ENCODE measurements around the gene ATXN7L2.

ATXN7L2 gene

DNA sequence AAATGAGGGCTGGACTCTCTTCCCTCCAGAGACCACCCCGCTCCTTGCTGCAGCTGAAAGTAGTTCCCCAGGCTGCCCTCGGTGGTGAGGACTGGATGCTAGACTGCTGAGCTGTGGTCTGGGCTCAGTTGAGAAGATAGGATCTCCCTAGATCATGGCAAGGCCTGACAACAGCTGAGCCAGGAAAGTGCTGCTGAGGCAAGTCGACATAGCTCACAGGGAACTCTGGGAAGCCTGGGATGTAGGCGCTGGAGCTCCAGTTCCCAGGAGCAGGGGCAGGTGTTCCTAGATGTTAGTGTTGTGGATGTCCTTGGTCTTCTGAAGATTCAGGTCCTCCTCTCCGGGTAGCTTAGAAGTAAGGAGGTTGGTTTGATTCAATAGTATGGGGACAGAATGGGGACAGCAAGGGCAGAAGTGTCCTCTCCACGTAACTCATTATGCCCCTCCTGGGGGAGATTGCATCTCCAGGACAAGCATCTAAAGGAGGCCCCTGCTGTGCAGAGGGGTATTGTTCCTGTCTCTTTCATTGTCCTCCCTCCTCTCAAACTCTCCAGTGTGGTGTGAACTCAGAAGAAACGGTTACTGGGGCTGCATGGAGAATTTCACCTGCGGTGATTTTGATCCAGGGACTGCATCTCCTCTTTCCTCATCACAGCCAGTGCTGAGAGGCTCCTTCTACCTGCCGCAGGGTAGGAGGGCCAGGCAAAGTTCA is 13.9 kb downstream of the ATXN7L2 start:
- Histone ChIP-seq H4K20me1 (peaks cover 9 to 84% (median 72%) of the 10 kb centered on the region in 11 experiments; a peak in 20 of 22 replicates), H3K27ac (peak overlapping the region in 1 of 11 experiments; percentile 17; a peak in 1 of 22 replicates), H3K4me3 (no peak overlapping the region), H3K36me3 (peaks cover 30 to 66% (median 48%) of the 10 kb centered on the region in 11 experiments), H3K9me3 (replicated peaks in 1 of 11) (no peaks in the 10 kb centered on the region), H3K9ac (peak overlapping the region in 10 of 11 experiments; percentile 2 to 82 (median 30); a peak in 13 of 22 replicates), H3K4me2 (peak overlapping the region; percentile 11 to 93 (median 41); a peak in 21 of 22 replicates), H3K27me3 (no peaks in the 10 kb centered on the region), H3K4me1 (peaks cover 79 to 94% (median 89%) of the 10 kb centered on the region in 10 experiments)
- no peak for TF ChIP-seq Cebpa-rat (IDR thresholded peaks at IDR 0.05)

DNA sequence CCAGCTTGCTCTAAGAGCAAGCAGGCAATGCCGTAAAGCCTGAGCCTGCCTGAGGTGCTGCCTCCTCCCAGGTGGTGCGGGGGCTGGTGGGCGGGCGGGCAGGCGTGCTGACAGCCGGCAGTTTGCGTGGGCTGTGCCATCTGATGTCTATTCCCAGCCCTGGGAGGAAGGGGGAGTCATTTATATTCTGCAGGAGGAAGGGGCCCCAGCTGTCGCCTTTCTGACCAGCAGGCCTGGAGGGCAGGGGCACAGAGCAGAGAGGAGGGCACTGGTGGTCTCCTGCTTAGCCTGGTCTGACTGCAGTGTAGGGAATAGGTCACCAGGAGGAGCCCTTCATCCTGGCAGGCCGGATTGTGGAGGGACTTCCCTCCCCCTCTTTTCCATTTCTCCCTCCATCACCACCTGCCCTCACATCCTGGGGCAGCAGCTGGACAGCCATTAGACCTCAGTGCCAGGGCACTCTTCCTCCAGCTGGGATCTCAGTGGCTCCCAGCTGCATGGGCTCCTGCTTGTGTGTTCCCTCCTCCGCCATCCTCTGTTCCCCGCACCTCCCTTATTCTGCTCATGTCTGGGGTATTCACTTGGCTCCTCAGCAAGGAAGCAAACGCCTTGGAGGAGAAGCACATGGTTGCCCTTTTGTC is 14.6 kb downstream of the ATXN7L2 start:
- H3K9ac ChIP-seq: peak overlapping the region in 7 of 11 experiments; percentile 2 to 82 (median 33); a peak in 8 of 22 replicates
- no peak for TF ChIP-seq Cebpa-rat (IDR thresholded peaks at IDR 0.05)
- H3K4me2 ChIP-seq: peak overlapping the region; percentile 11 to 93 (median 41); a peak in 21 of 22 replicates
- no peaks in the 10 kb centered on the region for H3K27me3 ChIP-seq
- H4K20me1 ChIP-seq: peaks cover 9 to 79% (median 72%) of the 10 kb centered on the region in 11 experiments; a peak in 20 of 22 replicates
- H3K27ac ChIP-seq: no peak overlapping the region
- H3K4me3 ChIP-seq: no peak overlapping the region
- H3K36me3 ChIP-seq: peaks cover 30 to 59% (median 48%) of the 10 kb centered on the region in 11 experiments
- no peaks in the 10 kb centered on the region for H3K9me3 ChIP-seq (replicated peaks in 1 of 11)
- peaks cover 79 to 94% (median 89%) of the 10 kb centered on the region in 10 experiments for H3K4me1 ChIP-seq

DNA sequence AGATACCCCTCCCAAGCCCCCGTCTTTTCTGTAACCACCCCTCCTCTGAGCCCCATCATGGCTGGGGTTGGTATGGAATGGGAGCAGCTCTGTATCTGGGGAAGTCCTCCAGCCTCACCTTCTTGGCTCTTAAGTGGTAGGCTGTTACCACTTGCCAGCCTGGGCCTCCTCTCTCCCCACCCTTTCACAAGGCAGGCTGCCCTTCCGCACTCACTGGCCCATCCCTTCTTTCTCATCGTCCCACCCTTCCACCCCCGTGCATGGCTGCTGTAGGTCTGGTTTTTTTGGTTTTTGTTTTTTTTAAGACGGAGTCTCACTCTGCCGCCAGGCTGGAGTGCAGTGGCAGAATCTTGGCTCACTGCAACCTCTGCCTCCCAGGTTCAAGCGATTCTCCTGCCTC is 15.4 kb downstream of the ATXN7L2 start:
- H3K36me3 ChIP-seq: peaks cover 30 to 58% (median 48%) of the 10 kb centered on the region in 11 experiments
- peak overlapping the region in 1 of 11 experiments; percentile 7; a peak in 1 of 22 replicates for H3K27ac ChIP-seq
- no peaks in the 10 kb centered on the region for H3K9me3 ChIP-seq (replicated peaks in 1 of 11)
- H3K4me1 ChIP-seq: peaks cover 79 to 98% (median 89%) of the 10 kb centered on the region in 10 experiments
- peak overlapping the region in 2 of 11 experiments; percentile 13 to 32; a peak in 1 of 22 replicates for H3K9ac ChIP-seq
- no peak overlapping the region for H3K4me3 ChIP-seq
- no peak for TF ChIP-seq Cebpa-rat (IDR thresholded peaks at IDR 0.05)
- no peaks in the 10 kb centered on the region for H3K27me3 ChIP-seq
- H4K20me1 ChIP-seq: peaks cover 9 to 78% (median 72%) of the 10 kb centered on the region in 11 experiments; a peak in 20 of 22 replicates
- H3K4me2 ChIP-seq: peak overlapping the region; percentile 24 to 93 (median 78); a peak in 13 of 22 replicates

DNA sequence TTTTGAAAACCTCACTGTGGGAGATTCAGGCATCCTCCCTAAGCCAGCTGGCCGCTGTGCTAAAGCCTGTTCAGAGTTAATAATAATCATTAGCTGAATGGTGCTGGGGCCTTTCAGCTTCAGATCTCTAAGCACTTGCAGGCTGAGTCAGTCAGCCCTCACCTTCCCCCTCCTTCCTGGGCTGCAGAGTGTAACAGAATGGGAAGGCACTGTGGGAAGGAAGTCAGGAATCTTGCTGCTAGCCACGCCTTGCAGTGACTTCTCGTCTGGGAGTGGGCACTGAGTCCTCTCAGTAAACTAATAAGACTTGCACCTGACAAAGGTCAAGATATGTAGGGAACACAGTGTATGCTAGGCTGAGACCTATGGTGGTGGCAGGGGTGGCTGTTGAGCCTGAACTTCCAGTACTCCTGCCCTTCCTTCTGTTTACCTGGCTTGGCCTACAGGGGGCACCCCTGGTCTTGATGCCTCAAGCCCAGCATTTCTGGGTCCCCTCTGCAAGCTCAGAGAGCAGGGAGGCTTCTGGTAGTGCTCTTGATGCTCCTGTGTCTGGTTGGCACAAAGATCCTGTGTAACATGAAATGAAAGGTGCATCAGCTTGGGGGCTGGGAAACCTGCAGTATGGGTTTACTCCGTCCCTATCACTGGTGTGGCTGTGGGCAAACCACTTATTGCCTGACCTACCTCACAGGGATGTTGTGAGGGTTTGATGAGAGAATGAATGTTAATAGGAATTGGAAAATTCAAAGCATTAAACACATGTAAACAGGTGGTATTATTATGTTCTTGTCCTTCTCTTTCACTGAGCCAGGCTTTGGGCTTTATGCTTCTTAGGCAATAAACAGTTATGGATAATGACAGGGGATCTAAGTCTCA is 16.2 kb downstream of the ATXN7L2 start:
- Histone ChIP-seq H3K27ac (0 out of 22 replicates have a peak overlapping the region, but pooled peaks of 1 of the 11 experiments have one; percentile 7), H3K9me3 (replicated peaks in 1 of 11) (no peaks in the 10 kb centered on the region), H3K4me3 (no peak overlapping the region), H3K4me2 (peak overlapping the region; percentile 14 to 93 (median 83); a peak in 20 of 22 replicates), H3K9ac (peak overlapping the region in 4 of 11 experiments; percentile 0 to 34 (median 19); a peak in 5 of 22 replicates), H3K36me3 (peaks cover 31 to 58% (median 48%) of the 10 kb centered on the region in 11 experiments), H3K27me3 (no peaks in the 10 kb centered on the region), H4K20me1 (peaks cover 9 to 74% (median 68%) of the 10 kb centered on the region in 11 experiments; a peak in 20 of 22 replicates), H3K4me1 (peaks cover 75 to 100% (median 90%) of the 10 kb centered on the region in 10 experiments)
- TF ChIP-seq Cebpa-rat (IDR thresholded peaks at IDR 0.05): no peak

DNA sequence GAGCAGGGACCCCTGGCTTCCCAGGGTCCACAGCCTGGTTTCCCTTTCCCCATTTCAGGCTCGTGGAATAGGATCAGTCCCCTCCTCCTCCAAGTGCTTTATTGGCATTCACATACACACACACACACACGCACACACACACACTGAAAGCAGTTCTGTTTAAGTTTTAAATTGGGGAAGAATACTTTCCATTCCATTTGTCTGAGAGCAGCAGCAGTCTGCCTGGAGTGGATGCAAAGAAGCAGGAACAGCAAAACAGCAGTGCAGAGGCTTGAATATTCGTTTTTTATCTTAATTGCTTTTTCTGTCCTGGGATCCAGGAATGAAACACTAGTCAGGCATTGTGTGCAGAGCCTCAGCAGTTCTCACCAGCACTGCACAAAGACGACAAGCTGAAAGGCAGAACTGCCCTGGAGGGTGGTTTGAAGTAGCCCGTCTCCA is 17.3 kb downstream of the ATXN7L2 start:
- TF ChIP-seq Cebpa-rat (IDR thresholded peaks at IDR 0.05): no peak
- peak overlapping the region in 5 of 11 experiments; percentile 34 to 62 (median 54); a peak in 8 of 22 replicates for H3K27ac ChIP-seq
- H3K9me3 ChIP-seq (replicated peaks in 1 of 11): no peaks in the 10 kb centered on the region
- H3K4me2 ChIP-seq: peak overlapping the region; percentile 64 to 93 (median 83)
- H3K4me1 ChIP-seq: peaks cover 66 to 90% (median 79%) of the 10 kb centered on the region in 10 experiments
- peaks cover 26 to 50% (median 40%) of the 10 kb centered on the region in 11 experiments for H3K36me3 ChIP-seq
- H3K9ac ChIP-seq: peak overlapping the region in 4 of 11 experiments; percentile 19 to 45 (median 41); a peak in 4 of 22 replicates
- H3K27me3 ChIP-seq: no peaks in the 10 kb centered on the region
- H4K20me1 ChIP-seq: peaks cover 9 to 63% (median 58%) of the 10 kb centered on the region in 11 experiments; a peak in 20 of 22 replicates
- H3K4me3 ChIP-seq: no peak overlapping the region

DNA sequence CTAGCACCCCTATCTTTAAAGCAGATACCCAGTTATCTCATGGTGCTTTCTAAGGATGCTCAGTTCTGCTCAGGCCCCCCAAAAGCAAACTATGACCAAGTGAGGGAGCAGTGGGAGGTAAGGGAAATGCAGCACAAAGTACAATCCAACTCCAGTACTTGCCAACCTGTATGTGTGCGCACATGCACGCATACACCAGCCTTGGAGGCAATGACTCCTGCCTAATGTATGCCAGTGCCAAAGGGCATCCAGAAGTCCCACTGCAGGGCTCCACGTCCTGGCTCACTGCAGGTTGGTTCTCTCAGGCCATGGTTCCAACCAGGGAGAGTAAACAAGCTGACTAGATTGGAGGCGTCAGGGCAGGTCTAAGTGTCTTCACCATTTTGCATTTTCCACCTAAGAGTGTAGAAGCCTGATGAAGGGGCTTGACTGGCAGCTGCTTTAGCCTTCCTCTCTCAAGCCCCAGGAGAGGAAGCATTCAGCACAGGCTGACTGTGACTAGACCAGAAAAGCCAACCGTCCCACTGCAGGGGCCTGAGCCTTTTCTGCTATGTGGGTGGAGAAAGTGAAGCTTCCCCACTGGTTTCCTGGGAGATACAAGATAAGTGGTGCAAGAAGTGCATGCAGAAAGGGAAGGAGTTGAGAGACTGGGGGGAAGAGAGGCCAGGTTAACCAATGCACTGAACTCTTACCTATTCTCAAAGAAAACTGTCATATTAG is 18.1 kb downstream of the ATXN7L2 start:
- H3K4me3 ChIP-seq: peak overlapping the region in 1 of 10 experiments; percentile 22; a peak in 4 of 20 replicates
- H3K27ac ChIP-seq: peak overlapping the region in 8 of 11 experiments; percentile 12 to 62 (median 48); a peak in 14 of 22 replicates

DNA sequence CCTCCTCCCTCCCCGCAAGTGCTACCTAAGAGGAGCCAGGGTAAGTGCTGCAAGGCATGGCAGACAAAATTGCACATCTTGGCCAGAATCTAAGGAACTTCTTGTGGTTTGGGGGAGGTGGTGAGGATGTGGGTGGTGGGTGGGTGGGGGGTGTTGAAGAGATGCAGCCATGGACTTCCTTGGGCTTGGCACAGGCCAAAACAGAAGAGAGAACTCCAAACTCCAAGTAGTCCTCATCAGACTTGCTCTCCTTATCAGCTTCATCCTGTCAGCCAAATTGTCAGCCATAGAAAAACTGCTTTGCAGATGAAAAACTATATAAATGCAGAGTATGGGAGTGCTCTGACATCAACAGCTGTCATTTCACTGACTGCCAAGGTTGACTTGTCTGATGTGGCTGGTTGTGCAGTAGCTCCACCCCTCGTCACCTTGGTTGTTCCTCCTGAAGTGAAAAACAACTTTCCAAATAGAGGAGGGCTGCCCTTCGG is 18.7 kb downstream of the ATXN7L2 start:
- peaks cover 57 to 75% (median 66%) of the 10 kb centered on the region in 10 experiments for H3K4me1 ChIP-seq
- TF ChIP-seq Cebpa-rat (IDR thresholded peaks at IDR 0.05): no peak
- H3K9ac ChIP-seq: peak overlapping the region in 5 of 11 experiments; percentile 0 to 40 (median 28); a peak in 7 of 22 replicates
- peaks cover 14 to 36% (median 26%) of the 10 kb centered on the region in 11 experiments; a peak in 21 of 22 replicates for H3K36me3 ChIP-seq
- H3K4me2 ChIP-seq: peak overlapping the region; percentile 64 to 93 (median 83)
- no peaks in the 10 kb centered on the region for H3K27me3 ChIP-seq
- H3K27ac ChIP-seq: peak overlapping the region in 8 of 11 experiments; percentile 12 to 66 (median 52); a peak in 14 of 22 replicates
- no peak overlapping the region; a peak in 2 of 20 replicates for H3K4me3 ChIP-seq
- H4K20me1 ChIP-seq: peaks cover 4 to 48% (median 45%) of the 10 kb centered on the region in 11 experiments; a peak in 20 of 22 replicates
- no peaks in the 10 kb centered on the region for H3K9me3 ChIP-seq (replicated peaks in 1 of 11)

More for the DNA sequence above, 18.1 kb downstream of the ATXN7L2 start:
- H3K9me3 ChIP-seq (replicated peaks in 1 of 11): no peaks in the 10 kb centered on the region
- no peak for TF ChIP-seq Cebpa-rat (IDR thresholded peaks at IDR 0.05)
- no peaks in the 10 kb centered on the region for H3K27me3 ChIP-seq
- H4K20me1 ChIP-seq: peaks cover 7 to 54% (median 51%) of the 10 kb centered on the region in 11 experiments; a peak in 20 of 22 replicates
- H3K4me2 ChIP-seq: peak overlapping the region; percentile 64 to 93 (median 83)
- H3K9ac ChIP-seq: peak overlapping the region in 5 of 11 experiments; percentile 0 to 45 (median 40); a peak in 10 of 22 replicates
- peaks cover 63 to 81% (median 72%) of the 10 kb centered on the region in 10 experiments for H3K4me1 ChIP-seq
- H3K36me3 ChIP-seq: peaks cover 18 to 42% (median 32%) of the 10 kb centered on the region in 11 experiments

Measured in BLaER1 treated with 17β-estradiol and CSF1 and Interleukin-3, amounts not matched to agents 10 nM and 100 nM (cell line).